GM12875 (cell line): Measurements from ENCODE around the gene ARHGEF9.

ENCODE experiments used
- H3K4me3 ChIP-seq: one replicate; pipeline ENCODE4 v1.5.1; 2011; ENCODE audit warnings: low read depth, low read length, control low read depth
- TF ChIP-seq, protein P1 (sequence below): IDR thresholded peaks from 2 replicates; pipeline ENCODE4 v1.5.1; 2011; ENCODE audit warnings: low read depth, mild to moderate bottlenecking, control low read depth, inconsistent platforms, low read length, moderate library complexity, borderline replicate concordance; ENCODE audit not compliant: insufficient read depth

Gene ARHGEF9

DNA sequence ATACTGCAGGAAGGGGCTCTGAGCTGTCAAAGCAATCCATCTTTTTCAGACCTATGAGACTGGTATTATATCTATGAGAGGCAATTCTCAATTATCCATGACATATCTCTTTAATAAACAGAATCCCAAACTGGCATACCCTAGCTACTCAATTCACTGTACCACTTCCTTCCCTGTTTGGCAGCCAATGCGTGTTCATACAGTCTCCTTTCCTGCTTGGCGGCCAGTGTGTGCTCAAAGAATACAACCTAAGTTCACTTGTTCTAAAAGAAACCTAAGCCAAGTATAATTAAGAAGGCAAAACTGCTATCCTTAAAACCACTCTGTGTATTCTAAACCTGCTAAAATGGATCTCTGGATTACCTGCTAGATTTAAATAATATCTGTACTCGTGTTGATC is 38.3 kb downstream of the ARHGEF9 start:
- no peak overlapping the region for H3K4me3 ChIP-seq
- TF ChIP-seq, protein P1, sequence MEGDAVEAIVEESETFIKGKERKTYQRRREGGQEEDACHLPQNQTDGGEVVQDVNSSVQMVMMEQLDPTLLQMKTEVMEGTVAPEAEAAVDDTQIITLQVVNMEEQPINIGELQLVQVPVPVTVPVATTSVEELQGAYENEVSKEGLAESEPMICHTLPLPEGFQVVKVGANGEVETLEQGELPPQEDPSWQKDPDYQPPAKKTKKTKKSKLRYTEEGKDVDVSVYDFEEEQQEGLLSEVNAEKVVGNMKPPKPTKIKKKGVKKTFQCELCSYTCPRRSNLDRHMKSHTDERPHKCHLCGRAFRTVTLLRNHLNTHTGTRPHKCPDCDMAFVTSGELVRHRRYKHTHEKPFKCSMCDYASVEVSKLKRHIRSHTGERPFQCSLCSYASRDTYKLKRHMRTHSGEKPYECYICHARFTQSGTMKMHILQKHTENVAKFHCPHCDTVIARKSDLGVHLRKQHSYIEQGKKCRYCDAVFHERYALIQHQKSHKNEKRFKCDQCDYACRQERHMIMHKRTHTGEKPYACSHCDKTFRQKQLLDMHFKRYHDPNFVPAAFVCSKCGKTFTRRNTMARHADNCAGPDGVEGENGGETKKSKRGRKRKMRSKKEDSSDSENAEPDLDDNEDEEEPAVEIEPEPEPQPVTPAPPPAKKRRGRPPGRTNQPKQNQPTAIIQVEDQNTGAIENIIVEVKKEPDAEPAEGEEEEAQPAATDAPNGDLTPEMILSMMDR: no peak

DNA sequence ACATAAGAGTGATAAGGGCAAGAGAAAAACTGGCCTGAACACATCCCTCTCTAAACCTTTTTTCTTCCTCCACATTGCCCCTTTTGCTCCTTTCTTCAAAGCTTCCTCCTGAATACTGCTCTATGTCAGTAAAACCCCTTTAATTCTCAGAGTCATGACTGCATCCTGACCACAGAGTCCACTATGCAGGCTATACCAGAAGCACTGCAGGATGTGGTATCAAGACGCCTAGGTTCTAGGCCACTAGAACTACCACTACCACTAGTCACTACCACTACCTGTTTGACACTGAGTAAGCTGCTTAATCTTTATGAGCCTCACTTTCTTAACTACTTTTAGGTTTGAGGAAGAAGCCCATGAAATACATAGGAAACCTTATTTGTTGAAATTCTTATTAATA is 38.7 kb downstream of the ARHGEF9 start:
- TF ChIP-seq, protein P1: no peak
- H3K4me3 ChIP-seq: no peak overlapping the region

DNA sequence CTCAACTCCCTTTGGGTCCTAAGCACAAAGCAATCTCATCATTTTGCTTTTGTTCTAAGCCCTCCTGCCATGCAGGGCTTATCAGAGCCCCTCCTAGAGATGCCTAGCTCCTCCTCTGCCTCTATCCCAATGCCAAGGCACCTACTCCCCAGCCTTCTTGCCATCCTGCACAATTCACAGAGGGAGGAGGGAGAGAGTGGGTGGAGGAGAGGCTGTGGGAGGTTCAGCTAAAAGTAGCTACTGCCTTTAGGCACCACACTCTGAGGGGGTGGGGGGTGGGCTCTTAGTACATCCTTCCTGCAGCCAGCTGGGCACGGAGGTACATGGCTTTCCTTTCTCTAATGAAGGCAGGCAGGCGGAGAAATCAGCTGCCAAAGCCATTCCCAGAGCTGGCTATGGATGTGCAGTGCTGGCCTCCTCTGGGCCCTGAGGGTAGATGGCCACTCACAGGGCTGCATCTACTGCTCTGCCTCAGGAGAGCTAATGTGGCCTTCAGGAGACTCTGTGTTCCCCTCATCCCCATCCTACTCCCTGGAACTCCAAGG is 40.1 kb downstream of the ARHGEF9 start:
- TF ChIP-seq, protein P1: no peak
- H3K4me3 ChIP-seq: no peak overlapping the region

DNA sequence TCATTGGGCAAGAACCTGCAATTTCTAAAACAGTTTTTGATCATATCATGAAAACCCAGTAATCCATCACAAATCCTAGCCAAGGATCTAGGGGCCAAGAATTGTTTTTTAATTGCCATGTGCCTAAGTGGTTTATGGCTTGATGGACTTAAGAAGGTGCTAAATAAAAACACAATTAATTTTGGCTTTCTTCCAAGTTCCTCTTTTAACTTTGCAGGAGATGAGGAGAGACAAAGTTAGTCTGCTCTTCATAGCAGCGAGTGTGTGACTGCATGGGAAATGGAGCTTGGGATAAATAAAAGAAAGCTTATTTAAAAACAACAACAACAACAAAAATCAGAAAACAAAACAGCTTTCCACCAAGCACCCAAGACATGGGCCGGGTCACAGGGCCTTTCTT is 41.4 kb downstream of the ARHGEF9 start:
- no peak overlapping the region for H3K4me3 ChIP-seq
- TF ChIP-seq, protein P1: no peak

DNA sequence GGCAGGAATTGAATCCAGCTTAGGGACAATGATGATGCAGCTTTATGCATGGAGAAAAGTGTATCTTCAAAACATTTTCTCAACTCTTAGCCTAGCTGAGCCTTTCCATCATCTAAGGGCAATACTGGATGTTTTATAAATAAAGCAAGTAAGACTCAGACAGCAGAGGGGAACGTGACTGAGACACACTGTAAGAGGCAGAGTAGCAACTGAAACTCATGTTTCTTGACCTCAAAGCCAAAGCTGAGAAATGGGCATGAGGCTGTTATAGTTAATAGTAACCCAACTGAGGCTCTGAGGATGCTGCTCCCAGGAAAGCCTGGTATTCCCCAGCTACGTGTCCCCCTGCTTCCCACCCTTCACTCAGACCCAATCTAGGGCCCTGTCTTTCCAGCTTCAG is 44.6 kb downstream of the ARHGEF9 start:
- no peak overlapping the region for H3K4me3 ChIP-seq
- TF ChIP-seq, protein P1: no peak

DNA sequence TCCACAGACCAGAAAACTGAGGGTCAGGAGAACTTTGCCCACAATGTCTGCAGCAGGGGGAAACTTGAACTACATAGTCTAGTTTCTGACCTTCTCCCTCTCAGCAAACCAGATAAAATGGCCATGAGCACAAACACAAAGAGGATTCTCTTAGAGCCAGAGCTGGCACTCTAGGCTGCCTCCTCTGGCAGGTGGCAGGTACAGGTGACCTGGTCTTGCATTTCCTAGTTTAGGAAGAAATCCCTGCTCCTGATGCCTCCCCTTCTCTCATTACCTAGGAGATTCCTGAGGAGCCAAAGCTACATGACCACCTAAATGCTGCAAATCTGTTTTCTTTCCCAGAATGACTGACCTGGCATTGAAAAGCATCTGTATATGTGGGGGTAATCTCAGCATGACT is 45.1 kb downstream of the ARHGEF9 start:
- TF ChIP-seq, protein P1: peak; percentile 20; the same call in 1 of the 2 replicates

DNA sequence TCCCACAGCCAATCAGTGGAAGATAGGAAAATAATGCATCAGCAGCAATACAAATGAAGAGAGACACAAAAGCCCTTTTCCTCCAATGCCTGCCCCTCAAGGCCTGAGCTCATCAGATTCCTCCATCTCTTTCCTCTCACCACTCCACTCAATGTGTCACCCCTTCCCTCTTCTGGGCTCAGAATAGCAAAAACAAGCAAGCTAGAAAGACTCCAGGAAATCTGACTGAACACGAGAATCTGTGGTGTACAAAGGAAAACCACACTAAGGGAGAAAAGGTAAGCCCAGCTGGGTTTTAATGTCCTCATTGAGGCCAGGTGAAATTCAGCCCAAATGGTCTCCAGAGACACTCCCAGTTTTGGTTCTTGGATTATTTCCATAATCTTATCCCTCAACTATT is 46.3 kb downstream of the ARHGEF9 start:
- H3K4me3 ChIP-seq: no peak overlapping the region
- TF ChIP-seq, protein P1: no peak

More for the DNA sequence above, 45.1 kb downstream of the ARHGEF9 start:
- no peak overlapping the region for H3K4me3 ChIP-seq
